ENCODE data around the gene GPRIN3.

The GPRIN3 gene

GRCh38 chr4:89307446-89308160, at the start of gene GPRIN3:
Gene GPRIN3 (minus strand): TSS chr4:89307800. CDS start chr4:89250110, 57,690 bp downstream.
- TF ChIP-seq ZFX (IDR thresholded peaks at IDR 0.05), result no peak
- no peak; the same call in 1 of the 2 replicates for TF ChIP-seq CTCF (conservative IDR thresholded peaks at IDR 0.05)

GRCh38 chr4:89357340-89357739, 49.7 kb upstream of the GPRIN3 start:
- TF ChIP-seq ZFX (IDR thresholded peaks at IDR 0.05) (no peak), CTCF (conservative IDR thresholded peaks at IDR 0.05) (no peak)
- no peak overlapping the region for H3K27ac ChIP-seq

More at GRCh38 chr4:89307446-89308160, at the start of gene GPRIN3:
- H3K27ac ChIP-seq, result no peak within 1 kb of the TSS

- no peak for TF ChIP-seq CTCF (conservative IDR thresholded peaks at IDR 0.05)
- no peak for TF ChIP-seq ZFX (IDR thresholded peaks at IDR 0.05)
These were observed 48.5 kb upstream of the GPRIN3 start for GRCh38 chr4:89356086-89356485.

GRCh38 chr4:89353514-89353913, 45.9 kb upstream of the GPRIN3 start:
- no peak overlapping the region for H3K27ac ChIP-seq
- TF ChIP-seq CTCF (conservative IDR thresholded peaks at IDR 0.05) (no peak), ZFX (IDR thresholded peaks at IDR 0.05) (no peak)

More at GRCh38 chr4:89356086-89356485, 48.5 kb upstream of the GPRIN3 start:
- H3K27ac ChIP-seq, result no peak overlapping the region

GRCh38 chr4:89352541-89352940, 44.9 kb upstream of the GPRIN3 start:
- H3K27ac ChIP-seq, result no peak overlapping the region
- TF ChIP-seq CTCF (conservative IDR thresholded peaks at IDR 0.05) (no peak), ZFX (IDR thresholded peaks at IDR 0.05) (no peak)

- TF ChIP-seq CTCF (conservative IDR thresholded peaks at IDR 0.05), result no peak
- no peak overlapping the region for H3K27ac ChIP-seq
These were observed 43.6 kb upstream of the GPRIN3 start for GRCh38 chr4:89351201-89351600.

- TF ChIP-seq CTCF (conservative IDR thresholded peaks at IDR 0.05) (no peak), ZFX (IDR thresholded peaks at IDR 0.05) (no peak)
These were observed 39.9 kb upstream of the GPRIN3 start for GRCh38 chr4:89347363-89348025.

More at GRCh38 chr4:89347363-89348025, 39.9 kb upstream of the GPRIN3 start:
- no peak overlapping the region for H3K27ac ChIP-seq
